ENCODE results near the gene ALKBH1.
"Not testable (repeated sequence)": the region's sequence is repeated elsewhere in the genome, so short reads cannot be mapped to it uniquely, and the experiment has no call there.

Gene ALKBH1, protein sequence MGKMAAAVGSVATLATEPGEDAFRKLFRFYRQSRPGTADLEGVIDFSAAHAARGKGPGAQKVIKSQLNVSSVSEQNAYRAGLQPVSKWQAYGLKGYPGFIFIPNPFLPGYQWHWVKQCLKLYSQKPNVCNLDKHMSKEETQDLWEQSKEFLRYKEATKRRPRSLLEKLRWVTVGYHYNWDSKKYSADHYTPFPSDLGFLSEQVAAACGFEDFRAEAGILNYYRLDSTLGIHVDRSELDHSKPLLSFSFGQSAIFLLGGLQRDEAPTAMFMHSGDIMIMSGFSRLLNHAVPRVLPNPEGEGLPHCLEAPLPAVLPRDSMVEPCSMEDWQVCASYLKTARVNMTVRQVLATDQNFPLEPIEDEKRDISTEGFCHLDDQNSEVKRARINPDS

DNA sequence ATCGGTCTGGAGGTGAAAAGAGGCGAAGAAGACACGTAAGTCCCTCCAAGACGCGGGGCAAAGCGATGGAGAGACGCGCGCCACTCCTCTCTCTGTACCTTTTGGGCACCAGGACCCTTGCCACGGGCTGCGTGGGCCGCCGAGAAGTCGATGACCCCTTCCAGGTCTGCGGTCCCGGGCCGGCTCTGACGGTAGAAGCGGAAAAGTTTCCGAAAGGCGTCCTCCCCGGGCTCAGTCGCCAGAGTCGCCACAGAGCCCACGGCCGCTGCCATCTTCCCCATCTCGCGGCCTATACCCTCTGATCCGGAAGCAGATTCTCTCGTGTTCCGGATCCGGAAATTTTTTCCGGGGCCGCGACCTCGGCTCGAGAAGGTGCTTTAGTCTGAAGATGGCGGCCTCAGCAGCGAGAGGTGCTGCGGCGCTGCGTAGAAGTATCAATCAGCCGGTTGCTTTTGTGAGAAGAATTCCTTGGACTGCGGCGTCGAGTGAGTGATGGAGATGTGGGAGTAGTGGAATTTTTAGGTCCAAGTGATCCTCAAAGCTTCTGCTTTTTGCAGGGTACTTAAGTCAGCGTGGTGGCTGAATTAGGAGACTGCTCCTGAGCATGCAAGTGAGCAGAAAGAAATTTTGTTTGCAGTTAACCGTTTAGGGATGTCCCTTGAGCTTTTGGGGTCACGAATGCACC is at the start of gene ALKBH1, which contains the start of gene SLIRP:
TSS of gene ALKBH1 (minus strand) at position 300 of the 685 bp plus-strand sequence. CDS start at position 281, 19 bp downstream.
TSS of gene SLIRP (plus strand) at position 380 of the 685 bp plus-strand sequence. CDS start at position 389, 9 bp downstream.
- Histone ChIP-seq H3K27me3 (replicated peaks; ENCODE audit: control insufficient read depth, insufficient read depth, low read length) (no peaks in the 10 kb centered on the region), H3K4me3 (ENCODE audit: low read length) (peak within 1 kb of the TSS; percentile 100), H3K9ac (ENCODE audit: low read length) (peak within 1 kb of the TSS; percentile 90), H3K36me3 (ENCODE audit: control insufficient read depth, insufficient read depth, low read length, severe bottlenecking) (peaks cover 35% of the 10 kb centered on the region), H3K4me1 (ENCODE audit: control insufficient read depth, insufficient read depth, low read length) (peaks cover 30% of the 10 kb centered on the region), H3K9me3 (ENCODE audit: control insufficient read depth, low read length) (no peaks in the 10 kb centered on the region)
- DNase-seq (ENCODE audit: low read depth) = peak; percentile 95

DNA sequence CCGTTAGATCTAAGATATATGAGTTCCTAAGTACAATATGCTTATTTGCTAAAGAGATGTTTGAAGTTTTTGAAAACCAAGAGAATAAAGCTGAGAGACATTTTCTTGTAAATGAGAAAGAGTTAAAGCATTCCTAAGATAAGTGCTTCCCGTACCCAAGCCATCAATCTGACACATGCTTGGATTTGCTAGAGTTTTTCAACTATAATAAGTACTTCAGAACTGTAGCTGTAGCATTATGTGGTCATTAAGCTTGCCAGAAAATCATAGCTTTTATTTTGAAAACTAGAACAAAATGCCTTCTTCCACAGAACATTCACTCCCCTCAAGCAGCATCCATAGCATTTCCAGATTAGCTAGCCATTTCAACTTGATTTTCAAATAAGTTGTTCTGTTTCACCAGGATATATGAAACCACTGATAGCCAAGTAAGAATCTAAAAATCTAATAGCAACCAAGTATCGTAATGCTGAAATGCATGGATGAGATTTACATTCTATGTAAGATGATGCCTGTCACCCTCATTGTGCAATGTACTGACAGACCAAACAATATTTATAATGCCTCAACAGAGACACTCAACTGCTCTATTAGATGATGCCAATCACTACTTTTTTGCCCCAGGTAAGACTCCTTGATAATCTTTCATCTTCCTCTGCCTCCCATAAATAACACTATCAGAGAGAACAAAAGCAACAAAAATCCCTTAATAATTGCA is 45.1 kb upstream of the ALKBH1 start:
- Histone ChIP-seq H3K36me3 (ENCODE audit: control insufficient read depth, insufficient read depth, low read length, severe bottlenecking) (peaks cover 62% of the 10 kb centered on the region), H3K9me3 (ENCODE audit: control insufficient read depth, low read length) (no peaks in the 10 kb centered on the region), H3K9ac (ENCODE audit: low read length) (no peak overlapping the region), H3K4me1 (ENCODE audit: control insufficient read depth, insufficient read depth, low read length) (no peaks in the 10 kb centered on the region), H3K4me3 (ENCODE audit: low read length) (no peak overlapping the region), H3K27me3 (replicated peaks; ENCODE audit: control insufficient read depth, insufficient read depth, low read length) (no peaks in the 10 kb centered on the region)
- DNase-seq (ENCODE audit: low read depth) = no peak

DNA sequence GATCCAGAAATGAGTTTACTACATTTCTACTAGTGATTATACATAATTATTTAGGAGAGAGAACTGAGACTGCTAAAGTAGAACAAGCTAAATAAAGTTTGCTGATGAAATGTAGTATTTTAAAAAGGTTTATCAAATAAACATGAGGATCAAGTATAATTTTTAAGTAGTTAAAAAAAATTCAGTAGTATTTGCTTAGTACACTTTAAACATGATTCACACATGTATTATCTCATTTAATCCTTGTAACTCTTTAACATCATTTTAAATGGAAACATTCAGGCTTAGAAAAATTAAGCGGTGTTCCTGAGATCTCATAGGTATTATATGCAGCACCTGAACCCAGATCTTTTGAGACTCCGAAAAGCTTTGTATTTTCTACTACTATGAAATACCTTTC is 44.4 kb upstream of the ALKBH1 start:
- H3K36me3 ChIP-seq (ENCODE audit: control insufficient read depth, insufficient read depth, low read length, severe bottlenecking) = peaks cover 64% of the 10 kb centered on the region
- no peaks in the 10 kb centered on the region for H3K27me3 ChIP-seq (replicated peaks; ENCODE audit: control insufficient read depth, insufficient read depth, low read length)
- DNase-seq (ENCODE audit: low read depth) = no peak
- H3K4me1 ChIP-seq (ENCODE audit: control insufficient read depth, insufficient read depth, low read length) = no peaks in the 10 kb centered on the region
- H3K9ac ChIP-seq (ENCODE audit: low read length) = no peak overlapping the region
- no peak overlapping the region for H3K4me3 ChIP-seq (ENCODE audit: low read length)
- no peaks in the 10 kb centered on the region for H3K9me3 ChIP-seq (ENCODE audit: control insufficient read depth, low read length)

DNA sequence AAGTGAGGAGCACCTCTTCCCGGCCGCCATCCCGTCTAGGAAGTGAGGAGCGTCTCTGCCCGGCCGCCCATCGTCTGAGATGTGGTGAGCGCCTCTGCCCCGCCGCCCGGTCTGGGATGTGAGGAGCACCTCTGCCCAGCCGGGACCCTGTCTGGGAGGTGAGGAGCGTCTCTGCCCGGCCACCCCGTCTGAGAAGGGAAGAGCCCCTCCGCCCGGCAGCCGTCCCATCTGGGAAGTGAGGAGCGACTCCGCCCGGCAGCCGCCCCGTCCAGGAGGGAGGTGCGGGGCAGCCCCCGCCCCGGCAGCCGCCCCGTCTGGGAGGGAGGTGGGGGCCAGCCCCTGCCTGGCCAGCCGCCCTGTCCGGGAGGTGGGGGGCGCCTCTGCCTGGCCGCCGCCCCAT is 39.6 kb upstream of the ALKBH1 start:
- not testable (repeated sequence) for DNase-seq (ENCODE audit: low read depth); H3K9me3 ChIP-seq (ENCODE audit: control insufficient read depth, low read length); H3K4me1 ChIP-seq (ENCODE audit: control insufficient read depth, insufficient read depth, low read length); H3K4me3 ChIP-seq (ENCODE audit: low read length); H3K9ac ChIP-seq (ENCODE audit: low read length); H3K27me3 ChIP-seq (replicated peaks; ENCODE audit: control insufficient read depth, insufficient read depth, low read length)
- H3K36me3 ChIP-seq (ENCODE audit: control insufficient read depth, insufficient read depth, low read length, severe bottlenecking) = peaks cover 58% of the 10 kb centered on the region

DNA sequence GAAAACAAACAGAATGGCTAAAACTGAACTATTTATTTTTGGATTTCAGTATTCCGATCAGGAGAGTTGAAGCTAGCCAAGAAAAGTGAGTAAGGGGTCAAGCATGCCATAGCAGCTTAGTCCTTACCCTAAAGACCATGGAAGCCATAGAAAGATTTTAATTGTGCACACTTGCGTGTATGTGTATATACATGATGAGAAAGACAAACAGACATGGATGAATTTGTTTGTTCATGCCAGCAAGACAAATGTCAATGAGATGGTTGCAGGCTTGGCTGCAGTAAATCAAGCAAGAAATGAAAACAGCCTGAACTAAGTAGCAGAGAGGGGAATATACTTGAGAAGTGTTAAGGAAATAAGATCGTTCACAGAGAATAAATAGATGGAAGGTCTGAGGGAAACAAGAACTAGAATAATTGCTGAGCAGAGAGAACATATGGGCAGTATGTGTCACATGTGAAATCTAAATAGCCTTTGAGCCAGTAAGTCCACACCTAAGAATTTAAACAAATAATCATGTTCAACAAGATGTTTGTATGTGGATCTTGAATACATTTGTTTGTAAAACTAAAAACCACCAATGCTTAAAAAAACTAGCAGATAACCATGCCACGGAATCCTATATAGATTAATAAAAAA is 38.4 kb upstream of the ALKBH1 start:
- Histone ChIP-seq H3K9ac (ENCODE audit: low read length) (no peak overlapping the region), H3K4me3 (ENCODE audit: low read length) (no peak overlapping the region), H3K36me3 (ENCODE audit: control insufficient read depth, insufficient read depth, low read length, severe bottlenecking) (peaks cover 53% of the 10 kb centered on the region), H3K27me3 (replicated peaks; ENCODE audit: control insufficient read depth, insufficient read depth, low read length) (no peaks in the 10 kb centered on the region), H3K4me1 (ENCODE audit: control insufficient read depth, insufficient read depth, low read length) (peaks cover 7% of the 10 kb centered on the region), H3K9me3 (ENCODE audit: control insufficient read depth, low read length) (no peaks in the 10 kb centered on the region)
- DNase-seq (ENCODE audit: low read depth) = no peak

DNA sequence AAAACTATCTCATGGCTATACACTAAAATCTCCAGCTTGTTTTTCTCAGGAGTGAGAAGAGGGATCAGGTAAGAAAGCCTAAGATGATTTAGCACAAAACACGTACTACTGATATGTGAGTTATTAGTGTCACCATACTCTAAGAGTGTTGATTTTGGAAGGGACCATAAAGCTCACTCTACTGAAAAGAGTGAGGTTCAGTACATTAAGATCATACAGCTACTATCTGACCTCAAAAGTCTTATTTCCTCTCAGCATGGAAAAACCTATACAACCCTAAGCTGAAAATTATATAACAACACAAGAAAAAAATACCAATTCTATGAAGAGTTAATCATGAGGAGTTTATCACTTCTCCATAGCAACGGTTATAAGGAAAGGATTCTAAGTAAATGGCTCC is 33.6 kb upstream of the ALKBH1 start:
- Histone ChIP-seq H3K36me3 (ENCODE audit: control insufficient read depth, insufficient read depth, low read length, severe bottlenecking) (peaks cover 45% of the 10 kb centered on the region), H3K9me3 (ENCODE audit: control insufficient read depth, low read length) (no peaks in the 10 kb centered on the region), H3K9ac (ENCODE audit: low read length) (no peak overlapping the region), H3K4me3 (ENCODE audit: low read length) (no peak overlapping the region), H3K4me1 (ENCODE audit: control insufficient read depth, insufficient read depth, low read length) (peaks cover 19% of the 10 kb centered on the region), H3K27me3 (replicated peaks; ENCODE audit: control insufficient read depth, insufficient read depth, low read length) (no peaks in the 10 kb centered on the region)
- no peak for DNase-seq (ENCODE audit: low read depth)

DNA sequence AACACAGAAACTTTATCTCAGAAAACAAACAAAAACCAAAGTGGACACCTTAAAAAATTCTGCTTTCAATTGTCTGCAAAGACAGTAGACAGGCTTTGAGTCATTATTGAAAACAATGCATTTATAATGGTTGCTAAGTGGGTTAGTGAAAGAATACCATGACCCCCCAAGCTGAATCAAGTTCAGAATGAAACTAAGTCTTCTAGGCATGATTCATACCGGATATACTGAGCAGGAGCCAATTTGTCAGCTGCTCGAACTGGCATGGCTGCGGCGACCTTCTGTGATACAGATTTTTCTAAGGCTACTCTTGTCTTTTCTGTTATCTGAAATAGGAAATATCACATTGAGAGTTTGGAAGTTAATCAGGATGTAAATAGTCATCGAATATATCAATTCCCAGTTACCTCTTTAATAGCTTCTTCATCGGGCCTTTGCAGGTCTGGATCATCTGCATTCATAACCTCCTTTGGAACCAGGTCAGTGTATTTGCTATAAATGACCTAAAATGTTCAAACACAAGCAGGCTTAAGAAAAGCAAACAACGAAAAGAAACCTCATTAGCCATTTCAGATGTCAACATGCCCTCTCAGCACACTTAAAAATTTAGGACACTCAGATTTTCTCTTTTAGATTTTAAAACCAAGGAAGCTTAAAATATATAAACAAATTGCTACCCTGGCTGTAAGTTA is 30.9 kb upstream of the ALKBH1 start:
- Histone ChIP-seq H3K4me1 (ENCODE audit: control insufficient read depth, insufficient read depth, low read length) (peaks cover 13% of the 10 kb centered on the region), H3K4me3 (ENCODE audit: low read length) (no peak overlapping the region), H3K9me3 (ENCODE audit: control insufficient read depth, low read length) (no peaks in the 10 kb centered on the region), H3K27me3 (replicated peaks; ENCODE audit: control insufficient read depth, insufficient read depth, low read length) (no peaks in the 10 kb centered on the region), H3K36me3 (ENCODE audit: control insufficient read depth, insufficient read depth, low read length, severe bottlenecking) (peaks cover 57% of the 10 kb centered on the region), H3K9ac (ENCODE audit: low read length) (no peak overlapping the region)
- no peak for DNase-seq (ENCODE audit: low read depth)

DNA sequence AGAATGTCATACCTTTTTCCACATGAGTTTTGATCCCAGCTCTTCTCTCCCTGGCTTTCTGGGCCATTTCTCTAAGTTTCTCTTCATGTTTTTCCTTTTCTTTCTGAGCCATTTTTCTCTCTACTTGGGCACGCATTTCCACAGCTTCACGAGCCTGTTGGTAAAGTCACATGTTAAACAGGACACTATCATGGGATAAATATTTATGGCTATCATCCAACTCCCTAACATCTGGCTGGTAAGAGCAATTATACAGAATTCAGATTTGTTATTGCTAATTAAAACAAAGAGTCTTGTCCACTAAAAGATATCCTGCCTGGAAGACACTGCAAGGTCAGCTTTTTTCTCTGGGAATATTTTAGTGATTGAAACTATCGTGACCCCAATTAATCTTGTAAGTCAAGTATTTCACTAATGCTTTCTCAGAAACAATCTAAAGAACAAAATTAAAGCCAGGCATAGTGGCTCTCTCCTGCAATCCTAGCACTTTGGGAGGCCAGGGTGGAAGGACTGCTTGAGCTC is 23.2 kb upstream of the ALKBH1 start:
- H3K4me1 ChIP-seq (ENCODE audit: control insufficient read depth, insufficient read depth, low read length) = no peaks in the 10 kb centered on the region
- no peak overlapping the region for H3K4me3 ChIP-seq (ENCODE audit: low read length)
- no peaks in the 10 kb centered on the region for H3K27me3 ChIP-seq (replicated peaks; ENCODE audit: control insufficient read depth, insufficient read depth, low read length)
- DNase-seq (ENCODE audit: low read depth) = no peak
- H3K36me3 ChIP-seq (ENCODE audit: control insufficient read depth, insufficient read depth, low read length, severe bottlenecking) = peaks cover 98% of the 10 kb centered on the region
- H3K9me3 ChIP-seq (ENCODE audit: control insufficient read depth, low read length) = no peaks in the 10 kb centered on the region
- no peak overlapping the region for H3K9ac ChIP-seq (ENCODE audit: low read length)

DNA sequence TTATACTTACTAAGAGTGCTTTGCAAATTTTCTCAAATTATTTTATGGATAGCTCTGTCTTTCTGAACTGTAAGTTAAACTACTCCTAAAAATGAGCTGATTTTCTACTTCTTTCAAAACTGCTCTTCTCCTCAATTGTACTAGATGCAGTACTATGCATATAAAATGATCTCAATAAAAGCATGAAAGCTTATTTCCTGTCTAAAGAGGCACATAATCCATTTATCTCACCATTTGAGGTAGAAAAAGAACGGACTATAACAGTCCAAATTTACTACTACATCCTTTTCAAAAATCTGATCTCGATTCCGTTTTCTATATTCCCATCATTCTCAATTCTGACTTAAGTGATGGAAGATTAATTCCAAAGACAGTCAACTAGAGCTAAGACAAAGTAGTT is 14.5 kb upstream of the ALKBH1 start:
- Histone ChIP-seq H3K9ac (ENCODE audit: low read length) (no peak overlapping the region), H3K4me1 (ENCODE audit: control insufficient read depth, insufficient read depth, low read length) (peaks cover 7% of the 10 kb centered on the region), H3K27me3 (replicated peaks; ENCODE audit: control insufficient read depth, insufficient read depth, low read length) (no peaks in the 10 kb centered on the region), H3K36me3 (ENCODE audit: control insufficient read depth, insufficient read depth, low read length, severe bottlenecking) (peaks cover 99% of the 10 kb centered on the region), H3K9me3 (ENCODE audit: control insufficient read depth, low read length) (no peaks in the 10 kb centered on the region), H3K4me3 (ENCODE audit: low read length) (no peak overlapping the region)
- no peak for DNase-seq (ENCODE audit: low read depth)

DNA sequence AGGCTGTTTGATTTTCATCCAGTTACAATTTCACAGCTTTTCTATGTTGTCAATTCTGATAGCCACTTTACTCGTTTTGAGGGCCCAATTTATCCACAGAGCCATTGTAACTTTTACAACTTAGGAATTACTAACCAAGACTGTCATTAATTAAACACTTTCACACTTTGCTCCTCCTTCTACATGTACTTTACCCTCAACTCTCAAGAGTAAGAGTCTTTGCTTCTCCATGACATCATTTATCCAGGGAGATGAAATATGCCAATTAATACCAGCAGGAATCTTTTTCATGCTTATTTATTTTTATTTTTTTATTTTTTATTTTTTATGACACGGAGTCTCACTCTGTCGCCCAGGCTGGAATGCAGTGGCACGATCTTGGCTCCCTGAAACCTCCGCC is 13.6 kb upstream of the ALKBH1 start:
- Histone ChIP-seq H3K9ac (ENCODE audit: low read length) (no peak overlapping the region), H3K4me3 (ENCODE audit: low read length) (no peak overlapping the region), H3K27me3 (replicated peaks; ENCODE audit: control insufficient read depth, insufficient read depth, low read length) (no peaks in the 10 kb centered on the region), H3K36me3 (ENCODE audit: control insufficient read depth, insufficient read depth, low read length, severe bottlenecking) (peaks cover 99% of the 10 kb centered on the region), H3K4me1 (ENCODE audit: control insufficient read depth, insufficient read depth, low read length) (peaks cover 9% of the 10 kb centered on the region), H3K9me3 (ENCODE audit: control insufficient read depth, low read length) (no peaks in the 10 kb centered on the region)
- no peak for DNase-seq (ENCODE audit: low read depth)
